ENCODE data around the gene HIVEP3.

Gene HIVEP3

DNA sequence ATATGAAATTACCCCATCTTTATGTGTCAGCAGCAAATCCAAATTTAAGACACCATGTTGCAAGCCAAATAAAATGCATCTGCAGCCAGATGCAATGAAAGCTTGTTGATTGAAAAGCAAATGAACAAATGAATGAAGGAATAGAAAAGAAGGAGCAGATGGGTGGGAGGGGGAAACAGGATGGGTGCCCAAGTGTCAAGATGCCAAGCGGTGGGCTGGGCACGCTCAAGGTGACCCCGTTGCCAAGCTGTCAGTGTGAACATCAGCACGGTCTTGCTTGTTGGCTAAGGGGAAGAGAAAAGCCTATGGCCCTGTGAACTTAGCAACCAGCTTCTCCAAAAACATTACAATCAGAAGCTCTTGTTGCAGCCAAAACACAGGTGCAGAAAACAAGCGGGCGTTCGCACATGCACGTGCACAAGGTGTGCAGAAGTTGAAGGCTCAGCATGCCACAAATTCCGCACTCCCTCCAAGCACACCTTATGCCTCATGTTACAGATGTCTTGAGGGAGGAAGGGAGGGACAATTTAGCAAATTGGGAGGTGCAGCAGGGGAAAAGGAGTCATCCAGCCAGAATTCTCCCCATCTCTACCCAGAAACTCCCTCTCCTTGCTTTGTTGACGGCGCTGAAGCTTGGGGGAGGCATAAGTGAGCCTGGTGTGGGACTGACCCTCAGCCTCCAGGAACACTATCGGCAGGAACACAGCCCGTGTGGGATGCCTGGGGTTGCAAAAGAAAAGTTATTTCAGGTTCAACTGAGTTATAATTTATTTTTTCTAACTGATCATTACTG is 62.4 kb downstream of the HIVEP3 start:
- H3K79me2 ChIP-seq (ENCODE audit: insufficient read depth, low read length), result no peaks in the 10 kb centered on the region
- H3K9me3 ChIP-seq (ENCODE audit: insufficient read depth, low read depth, low read length), result no peaks in the 10 kb centered on the region
- no peaks in the 10 kb centered on the region for H3K9me2 ChIP-seq (replicated peaks; ENCODE audit: low read depth, low read length)
- H3K4me3 ChIP-seq (ENCODE audit: low read length, poor library complexity, severe bottlenecking), result no peak overlapping the region
- H3K4me1 ChIP-seq (ENCODE audit: insufficient read depth, low read length, poor library complexity, severe bottlenecking), result peaks cover 5% of the 10 kb centered on the region
- no peaks in the 10 kb centered on the region for H3K27me3 ChIP-seq (ENCODE audit: insufficient read depth, low read length, poor library complexity, severe bottlenecking)
- H3K4me2 ChIP-seq (ENCODE audit: low read depth, low read length, poor library complexity, severe bottlenecking), result no peak overlapping the region
- no peaks in the 10 kb centered on the region for H4K20me1 ChIP-seq (ENCODE audit: insufficient read depth, low read length, poor library complexity, severe bottlenecking)
- no peaks in the 10 kb centered on the region for H3F3A ChIP-seq (ENCODE audit: low read depth)
- H3K9ac ChIP-seq (ENCODE audit: low read depth, low read length, poor library complexity, severe bottlenecking), result no peak overlapping the region
- TF ChIP-seq, protein P1, sequence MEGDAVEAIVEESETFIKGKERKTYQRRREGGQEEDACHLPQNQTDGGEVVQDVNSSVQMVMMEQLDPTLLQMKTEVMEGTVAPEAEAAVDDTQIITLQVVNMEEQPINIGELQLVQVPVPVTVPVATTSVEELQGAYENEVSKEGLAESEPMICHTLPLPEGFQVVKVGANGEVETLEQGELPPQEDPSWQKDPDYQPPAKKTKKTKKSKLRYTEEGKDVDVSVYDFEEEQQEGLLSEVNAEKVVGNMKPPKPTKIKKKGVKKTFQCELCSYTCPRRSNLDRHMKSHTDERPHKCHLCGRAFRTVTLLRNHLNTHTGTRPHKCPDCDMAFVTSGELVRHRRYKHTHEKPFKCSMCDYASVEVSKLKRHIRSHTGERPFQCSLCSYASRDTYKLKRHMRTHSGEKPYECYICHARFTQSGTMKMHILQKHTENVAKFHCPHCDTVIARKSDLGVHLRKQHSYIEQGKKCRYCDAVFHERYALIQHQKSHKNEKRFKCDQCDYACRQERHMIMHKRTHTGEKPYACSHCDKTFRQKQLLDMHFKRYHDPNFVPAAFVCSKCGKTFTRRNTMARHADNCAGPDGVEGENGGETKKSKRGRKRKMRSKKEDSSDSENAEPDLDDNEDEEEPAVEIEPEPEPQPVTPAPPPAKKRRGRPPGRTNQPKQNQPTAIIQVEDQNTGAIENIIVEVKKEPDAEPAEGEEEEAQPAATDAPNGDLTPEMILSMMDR (conservative IDR thresholded peaks at IDR 0.05; ENCODE audit: low read length), result no peak
- no peak for TF ChIP-seq EZH2phosphoT487 (IDR thresholded peaks at IDR 0.05; ENCODE audit: borderline replicate concordance)
- no peak overlapping the region for H2AFZ ChIP-seq (ENCODE audit: low read length)
- H3K36me3 ChIP-seq (ENCODE audit: insufficient read depth, low read length), result no peaks in the 10 kb centered on the region

DNA sequence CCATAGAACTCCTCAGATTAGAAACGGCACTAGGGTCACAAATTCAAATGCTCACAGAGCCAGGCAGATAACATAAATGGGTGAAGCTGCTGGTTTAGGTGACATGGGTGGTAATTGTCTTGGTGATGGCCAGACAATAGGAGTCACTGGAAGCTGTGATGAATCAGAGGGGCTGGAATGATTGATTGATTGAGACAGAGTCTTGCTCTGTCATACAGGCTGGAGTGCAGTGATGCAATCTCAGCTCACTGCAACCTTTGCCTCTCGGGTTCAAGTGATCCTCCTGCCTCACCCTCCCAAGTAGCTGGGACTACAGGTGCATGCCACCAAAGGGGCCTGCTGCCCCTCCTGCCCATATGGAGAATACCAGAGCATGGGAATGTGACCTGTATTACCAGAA is 63.0 kb downstream of the HIVEP3 start:
- Histone ChIP-seq H2AFZ (ENCODE audit: low read length) (no peak overlapping the region), H3K36me3 (ENCODE audit: insufficient read depth, low read length) (no peaks in the 10 kb centered on the region), H3K4me1 (ENCODE audit: insufficient read depth, low read length, poor library complexity, severe bottlenecking) (peaks cover 5% of the 10 kb centered on the region)

DNA sequence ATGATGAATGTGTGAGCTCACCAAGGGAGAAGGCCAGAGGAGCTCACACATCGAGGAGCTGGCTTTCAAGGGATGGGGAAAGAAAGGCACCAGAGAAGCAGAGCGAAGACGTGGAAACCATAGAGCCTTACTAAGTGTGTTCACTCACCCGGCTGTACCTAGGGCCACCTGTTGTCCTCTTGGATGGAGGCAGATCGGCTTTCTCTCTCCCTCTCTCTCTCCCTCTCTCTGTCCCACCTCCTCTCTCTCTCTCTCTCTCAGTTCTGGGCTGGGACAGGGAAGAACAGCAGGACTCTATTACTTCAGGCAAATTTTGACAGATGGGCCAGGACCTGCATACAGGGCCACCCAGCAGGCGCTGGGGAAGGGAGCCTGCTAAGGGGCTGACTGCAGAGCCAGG is 64.8 kb downstream of the HIVEP3 start:
- H4K20me1 ChIP-seq (ENCODE audit: insufficient read depth, low read length, poor library complexity, severe bottlenecking), result no peaks in the 10 kb centered on the region
- H3K9me2 ChIP-seq (replicated peaks; ENCODE audit: low read depth, low read length), result no peaks in the 10 kb centered on the region
- no peak overlapping the region for H3K4me3 ChIP-seq (ENCODE audit: low read length, poor library complexity, severe bottlenecking)
- H2AFZ ChIP-seq (ENCODE audit: low read length), result no peak overlapping the region
- H3K9me3 ChIP-seq (ENCODE audit: insufficient read depth, low read depth, low read length), result no peaks in the 10 kb centered on the region
- peaks cover 5% of the 10 kb centered on the region for H3K4me1 ChIP-seq (ENCODE audit: insufficient read depth, low read length, poor library complexity, severe bottlenecking)
- H3K9ac ChIP-seq (ENCODE audit: low read depth, low read length, poor library complexity, severe bottlenecking), result no peak overlapping the region
- no peak overlapping the region for H3K4me2 ChIP-seq (ENCODE audit: low read depth, low read length, poor library complexity, severe bottlenecking)
- TF ChIP-seq, protein P1 (conservative IDR thresholded peaks at IDR 0.05; ENCODE audit: low read length), result no peak
- TF ChIP-seq EZH2phosphoT487 (IDR thresholded peaks at IDR 0.05; ENCODE audit: borderline replicate concordance), result no peak
- no peaks in the 10 kb centered on the region for H3K36me3 ChIP-seq (ENCODE audit: insufficient read depth, low read length)
- no peaks in the 10 kb centered on the region for H3F3A ChIP-seq (ENCODE audit: low read depth)
- H3K27me3 ChIP-seq (ENCODE audit: insufficient read depth, low read length, poor library complexity, severe bottlenecking), result no peaks in the 10 kb centered on the region
- no peaks in the 10 kb centered on the region for H3K79me2 ChIP-seq (ENCODE audit: insufficient read depth, low read length)

More for the DNA sequence above, 63.0 kb downstream of the HIVEP3 start:
- H3K4me3 ChIP-seq (ENCODE audit: low read length, poor library complexity, severe bottlenecking), result no peak overlapping the region
- H4K20me1 ChIP-seq (ENCODE audit: insufficient read depth, low read length, poor library complexity, severe bottlenecking), result no peaks in the 10 kb centered on the region
- H3K9ac ChIP-seq (ENCODE audit: low read depth, low read length, poor library complexity, severe bottlenecking), result no peak overlapping the region
- H3K9me3 ChIP-seq (ENCODE audit: insufficient read depth, low read depth, low read length), result no peaks in the 10 kb centered on the region
- H3F3A ChIP-seq (ENCODE audit: low read depth), result no peaks in the 10 kb centered on the region
- no peaks in the 10 kb centered on the region for H3K9me2 ChIP-seq (replicated peaks; ENCODE audit: low read depth, low read length)
- no peaks in the 10 kb centered on the region for H3K79me2 ChIP-seq (ENCODE audit: insufficient read depth, low read length)
- no peak for TF ChIP-seq EZH2phosphoT487 (IDR thresholded peaks at IDR 0.05; ENCODE audit: borderline replicate concordance)
- TF ChIP-seq, protein P1 (conservative IDR thresholded peaks at IDR 0.05; ENCODE audit: low read length), result no peak
- no peak overlapping the region for H3K4me2 ChIP-seq (ENCODE audit: low read depth, low read length, poor library complexity, severe bottlenecking)
- H3K27me3 ChIP-seq (ENCODE audit: insufficient read depth, low read length, poor library complexity, severe bottlenecking), result no peaks in the 10 kb centered on the region

Measured in Loucy (cell line).